GM18873 (cell line): ENCODE results near the gene ISOC2.
"Not testable (repeated sequence)": the region's sequence is repeated elsewhere in the genome, so short reads cannot be mapped to it uniquely, and the experiment has no call there.

Experiments used
- ATAC-seq: cut with Tn5 transposase; IDR thresholded peaks from one replicate; pipeline ENCODE4 v1.9.1; 2021; ENCODE audit warnings: mild to moderate bottlenecking, moderate library complexity, moderate number of reproducible peaks; ENCODE audit not compliant: unreplicated experiment, low FRiP score

The ISOC2 gene

GRCh38 chr19:55419103-55419502 lies 42.3 kb downstream of the ISOC2 start:
- ATAC-seq, result no peak

GRCh38 chr19:55418185-55418584 lies 43.3 kb downstream of the ISOC2 start:
- no peak for ATAC-seq

GRCh38 chr19:55410168-55410567 lies 51.3 kb downstream of the ISOC2 start:
- no peak for ATAC-seq

- not testable (repeated sequence) for ATAC-seq
Observed at GRCh38 chr19:55409179-55409578, 52.3 kb downstream of the ISOC2 start.

GRCh38 chr19:55408533-55408872 lies 52.9 kb downstream of the ISOC2 start:
- no peak for ATAC-seq

GRCh38 chr19:55407800-55408532 lies 53.5 kb downstream of the ISOC2 start:
- ATAC-seq, result peak; percentile 70

GRCh38 chr19:55407550-55407799 lies 54.0 kb downstream of the ISOC2 start, which contains the start of gene UBE2S:
Gene UBE2S, minus strand, starts transcription at chr19:55407788. Its CDS starts 199 bp downstream, at chr19:55407589.
- not testable (repeated sequence) for ATAC-seq

- ATAC-seq, result peak; percentile 23
Observed at GRCh38 chr19:55406826-55407549, 54.5 kb downstream of the ISOC2 start.

- ATAC-seq, result no peak
Observed at GRCh38 chr19:55406091-55406825, 55.2 kb downstream of the ISOC2 start.

- no peak for ATAC-seq
Observed at GRCh38 chr19:55405638-55406037, 55.8 kb downstream of the ISOC2 start.
